C4-2B (cell line): Measurements from ENCODE around the gene ZIC3.

Experiments
- CTCF ChIP-seq: fragments of 450-650 bp; conservative IDR thresholded peaks from 2 replicates; pipeline ENCODE4 v1.5.1; 2017; ENCODE audit warnings: mild to moderate bottlenecking
- ZFX ChIP-seq: fragments of 450-650 bp; IDR thresholded peaks from 2 replicates; pipeline ENCODE4 v1.6.1; 2017

- TF ChIP-seq CTCF (no peak), ZFX (no peak)
Measured at GRCh38 chrX:137574784-137575293, 8.9 kb downstream of the ZIC3 start.
